ENCODE results near the gene RNASET2.

DNA sequence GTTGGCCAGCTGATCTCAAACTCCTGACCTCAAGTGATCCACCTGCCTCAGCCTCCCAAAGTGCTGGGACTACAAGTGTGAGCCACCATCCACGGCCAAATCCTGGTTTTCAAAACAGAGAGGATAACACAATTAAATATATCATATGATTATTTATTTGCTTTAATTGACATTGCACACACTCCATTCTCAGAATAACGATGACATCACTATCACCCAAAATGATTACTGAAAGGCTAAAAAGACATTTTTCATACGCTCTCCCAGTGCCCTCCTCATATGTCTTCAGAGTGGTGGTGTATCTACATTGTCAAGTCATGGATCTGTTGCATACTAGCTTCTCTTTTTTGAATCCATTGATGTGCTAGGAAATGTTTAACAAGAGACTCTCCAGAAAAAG, 24.4 kb upstream of the RNASET2 start:
- no peak for TF ChIP-seq SP1 (IDR thresholded peaks at IDR 0.05)
- TF ChIP-seq, protein P1, sequence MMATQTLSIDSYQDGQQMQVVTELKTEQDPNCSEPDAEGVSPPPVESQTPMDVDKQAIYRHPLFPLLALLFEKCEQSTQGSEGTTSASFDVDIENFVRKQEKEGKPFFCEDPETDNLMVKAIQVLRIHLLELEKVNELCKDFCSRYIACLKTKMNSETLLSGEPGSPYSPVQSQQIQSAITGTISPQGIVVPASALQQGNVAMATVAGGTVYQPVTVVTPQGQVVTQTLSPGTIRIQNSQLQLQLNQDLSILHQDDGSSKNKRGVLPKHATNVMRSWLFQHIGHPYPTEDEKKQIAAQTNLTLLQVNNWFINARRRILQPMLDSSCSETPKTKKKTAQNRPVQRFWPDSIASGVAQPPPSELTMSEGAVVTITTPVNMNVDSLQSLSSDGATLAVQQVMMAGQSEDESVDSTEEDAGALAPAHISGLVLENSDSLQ (IDR thresholded peaks at IDR 0.05): no peak
- no peak for TF ChIP-seq ELF4 (IDR thresholded peaks at IDR 0.05)
- TF ChIP-seq TARDBP (IDR thresholded peaks at IDR 0.05): no peak
- TF ChIP-seq SUZ12 (IDR thresholded peaks at IDR 0.05): no peak
- no peak for TF ChIP-seq HDGF (IDR thresholded peaks at IDR 0.05; ENCODE audit: borderline replicate concordance)
- no peak for TF ChIP-seq ZNF384 (IDR thresholded peaks at IDR 0.05)
